Stimulated activated CD4-positive, alpha-beta T cell treated with anti-CD3 and anti-CD28 coated beads, Interleukin-15, amount 100 ng/mL, for 24 hours (primary cell): Measurements from ENCODE around the gene NAA11.
"Not testable (repeated sequence)": the region's sequence is repeated elsewhere in the genome, so short reads cannot be mapped to it uniquely, and the experiment has no call there.

Experiments used
- DNase-seq: peaks from one replicate; pipeline ENCODE4 v3.0.0-alpha.2; 2020

Gene NAA11

DNA sequence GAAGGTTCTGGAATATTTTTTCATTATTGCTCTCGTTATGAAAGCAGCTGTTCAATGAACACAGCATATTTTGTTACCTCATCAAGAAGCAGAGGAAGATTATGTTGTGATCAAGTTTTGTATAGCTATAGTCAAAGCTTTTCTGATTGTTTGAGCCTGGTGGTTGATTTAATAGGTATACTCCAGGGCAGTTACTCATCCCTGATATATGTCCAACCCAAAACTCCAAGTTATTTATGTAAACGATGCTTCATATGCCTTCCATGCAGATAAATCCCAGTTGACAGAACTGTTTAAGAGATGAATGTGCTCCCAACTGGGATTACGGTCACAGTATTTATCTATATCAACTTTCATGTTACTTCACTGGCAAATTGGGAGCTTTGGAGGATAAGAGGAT lies 19.1 kb downstream of the NAA11 start:
- DNase-seq, result no peak

DNA sequence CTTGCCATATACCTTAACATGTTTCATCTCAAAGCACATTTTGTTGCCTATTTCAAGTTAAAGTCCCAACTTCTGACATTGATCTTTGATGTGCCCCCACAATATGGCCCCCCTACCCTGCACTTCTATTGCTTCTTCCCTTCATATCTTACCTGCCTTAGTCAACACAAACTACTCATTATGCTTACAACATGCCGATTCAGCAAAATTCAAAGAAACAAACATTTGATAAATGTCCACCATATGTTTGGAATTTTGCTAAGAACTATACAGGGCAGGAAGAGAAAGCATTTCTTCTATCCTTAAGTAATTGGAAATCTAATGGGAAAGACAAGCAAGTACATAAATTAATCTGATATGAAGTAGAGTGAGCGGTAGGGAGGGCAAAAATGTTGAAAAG lies 25.6 kb downstream of the NAA11 start:
- DNase-seq, result no peak

- no peak for DNase-seq
These were observed 27.4 kb downstream of the NAA11 start for GRCh38 chr4:79298484-79298883.

DNA sequence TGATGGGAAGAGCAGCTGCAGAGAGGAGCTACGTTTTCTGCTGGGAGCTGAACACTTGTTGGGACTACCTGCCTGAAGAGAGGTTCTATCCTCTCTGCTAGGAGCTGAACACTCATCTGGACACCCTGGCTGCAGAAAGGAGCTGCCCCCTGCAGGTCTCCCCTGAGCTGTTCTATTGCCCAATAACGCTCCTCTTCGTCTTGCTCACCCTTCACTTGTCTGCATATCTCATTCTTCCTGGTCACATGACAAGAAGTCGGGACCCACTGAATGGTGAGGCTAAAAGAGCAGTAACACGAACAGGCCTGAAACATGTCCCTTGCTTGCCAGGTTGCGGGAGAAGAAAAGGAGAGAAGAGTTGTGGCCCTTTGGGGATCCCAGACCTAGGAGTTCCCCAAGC lies 27.8 kb downstream of the NAA11 start:
- no peak for DNase-seq

GRCh38 chr4:79297479-79297878 lies 28.4 kb downstream of the NAA11 start:
- DNase-seq, result no peak

DNA sequence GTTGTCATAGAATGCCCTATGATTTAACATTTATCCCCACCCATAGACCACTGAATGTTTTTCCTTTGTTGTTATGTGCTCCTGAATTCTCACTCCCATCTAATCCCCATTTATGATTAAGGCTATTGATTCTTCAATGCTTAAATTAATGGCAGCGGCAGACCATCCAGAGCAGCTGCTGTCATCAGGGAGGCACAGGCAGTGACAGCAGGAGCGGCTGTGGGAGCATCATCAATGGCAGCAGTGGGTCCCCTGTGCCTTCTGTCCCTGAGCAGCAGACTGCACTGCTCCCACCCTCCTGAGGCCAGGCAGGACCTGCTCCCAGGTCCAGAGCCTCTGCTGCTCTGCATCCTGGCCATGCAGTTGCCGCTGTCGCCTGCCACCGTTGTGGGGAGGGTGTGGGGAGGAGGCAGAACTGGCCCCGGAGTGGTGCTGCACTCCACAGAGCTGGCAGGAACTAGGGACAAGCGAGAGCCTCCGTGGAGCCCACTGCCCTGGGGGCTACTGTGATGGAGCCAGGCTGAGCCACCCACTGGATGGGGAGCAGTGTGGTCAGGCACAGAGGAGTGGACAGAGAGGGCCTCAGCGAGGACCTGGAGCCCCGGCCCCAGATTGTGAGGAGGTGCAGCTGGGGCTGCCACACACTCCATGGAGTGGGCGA lies 29.0 kb downstream of the NAA11 start:
- no peak for DNase-seq

DNA sequence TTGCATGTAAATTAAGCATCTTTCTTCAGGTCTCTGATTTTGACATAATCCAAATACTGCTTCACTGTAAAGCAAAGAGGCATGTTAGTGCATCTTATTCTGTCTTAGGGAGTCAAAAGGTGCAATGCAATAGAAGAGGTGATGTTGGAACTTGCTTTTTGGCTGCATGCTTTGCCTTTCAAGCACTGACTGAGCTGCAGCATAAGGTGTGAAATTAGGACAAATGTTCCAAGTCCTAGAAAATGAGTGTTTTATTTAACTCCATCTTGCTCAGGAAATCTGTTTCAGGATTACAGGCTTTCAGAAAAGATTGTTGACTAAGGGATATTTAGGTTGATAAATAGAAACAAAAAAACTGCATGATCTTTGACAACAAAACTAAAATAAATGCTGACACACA lies 30.8 kb downstream of the NAA11 start:
- DNase-seq, result no peak

DNA sequence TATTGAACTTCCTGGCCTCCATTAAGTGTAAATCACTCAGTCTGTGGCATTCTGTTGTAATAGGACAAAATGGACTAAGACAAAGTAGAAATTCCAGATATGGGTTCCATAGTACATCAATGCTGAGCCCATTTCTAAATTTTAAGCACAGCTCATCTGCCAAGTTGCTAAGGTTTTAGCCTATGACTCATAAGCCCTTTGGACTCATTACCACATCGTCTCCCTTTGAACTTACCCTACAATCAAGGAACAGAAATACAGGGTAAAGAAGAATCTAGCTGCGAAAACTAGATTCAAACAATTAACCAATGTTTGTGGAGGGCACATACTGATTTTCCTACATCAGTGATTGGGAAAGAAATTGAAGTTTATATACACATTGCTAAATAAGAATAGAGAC lies 31.8 kb downstream of the NAA11 start:
- no peak for DNase-seq

DNA sequence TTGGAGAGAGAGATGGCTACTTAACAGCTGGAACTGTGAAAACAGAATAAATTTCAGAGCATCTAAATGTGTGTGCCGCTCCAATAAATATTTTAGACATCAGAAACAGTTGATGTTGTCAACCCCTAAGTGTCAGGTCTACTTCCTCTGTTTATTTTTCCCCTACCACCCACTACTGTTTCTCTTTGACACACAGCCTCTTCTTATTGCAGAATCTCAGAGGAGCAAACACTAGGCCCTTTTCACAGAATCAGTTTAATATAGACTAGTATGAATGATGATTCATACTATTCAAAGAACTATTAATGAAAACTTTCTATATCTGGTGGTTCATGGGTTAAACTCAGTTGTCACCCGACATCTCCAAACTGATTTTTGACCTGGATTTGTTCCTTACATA lies 33.9 kb downstream of the NAA11 start:
- no peak for DNase-seq

DNA sequence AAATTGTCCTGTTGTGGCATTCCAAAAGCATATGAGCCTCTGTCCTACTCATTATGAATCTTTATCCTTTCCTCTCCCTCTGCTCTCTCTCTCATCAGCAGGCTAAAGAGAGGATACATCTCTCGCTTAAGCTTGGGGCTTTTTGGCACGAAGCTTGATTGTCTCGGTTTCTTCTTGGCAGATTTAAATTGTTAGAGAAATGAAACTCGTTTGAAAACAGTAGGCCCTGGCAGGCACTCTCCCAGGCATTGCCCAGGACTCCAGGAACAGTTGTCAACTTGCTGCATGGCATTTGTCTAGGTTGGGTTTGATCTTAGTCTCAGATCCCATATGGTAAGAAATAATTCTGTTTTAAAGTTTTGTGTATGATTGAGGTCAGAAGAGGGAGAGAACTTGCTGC lies 35.5 kb downstream of the NAA11 start:
- no peak for DNase-seq

DNA sequence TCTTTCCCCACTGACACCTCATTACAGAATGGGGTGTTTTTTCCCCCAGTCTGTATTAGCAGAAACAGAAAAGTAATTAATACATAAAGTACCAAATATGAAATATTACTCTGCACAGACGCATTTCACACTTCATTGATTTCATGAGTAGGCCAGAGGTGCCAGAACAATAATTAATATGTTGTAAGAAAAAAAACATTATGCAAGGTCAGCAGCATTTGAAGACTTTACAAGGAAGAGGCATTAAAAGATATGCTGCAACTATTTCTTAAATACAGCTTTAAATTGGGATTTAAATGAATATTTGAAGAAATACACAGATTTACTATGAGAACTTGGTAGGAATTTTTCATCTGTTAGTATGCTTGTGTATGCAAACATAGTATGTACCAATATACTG lies 37.7 kb downstream of the NAA11 start:
- DNase-seq, result no peak

DNA sequence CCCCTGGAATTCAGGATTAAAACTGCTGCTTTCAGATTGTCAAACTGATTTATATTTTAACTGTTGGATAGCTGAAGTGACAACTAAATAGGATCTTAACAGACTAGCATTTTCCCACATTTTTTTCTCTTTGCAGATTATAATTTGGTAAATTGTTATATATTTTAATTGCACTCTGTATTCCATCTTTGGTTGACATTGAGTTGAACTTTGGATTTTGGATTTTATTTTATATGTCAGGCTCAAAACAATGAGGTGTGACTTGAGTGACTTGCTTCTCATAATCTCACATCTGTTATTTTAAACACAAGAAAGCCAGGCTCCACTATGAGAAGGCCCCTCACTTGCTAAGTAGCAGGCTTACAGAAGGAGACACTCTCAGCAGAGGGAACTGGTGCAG lies 38.1 kb downstream of the NAA11 start:
- DNase-seq, result no peak

DNA sequence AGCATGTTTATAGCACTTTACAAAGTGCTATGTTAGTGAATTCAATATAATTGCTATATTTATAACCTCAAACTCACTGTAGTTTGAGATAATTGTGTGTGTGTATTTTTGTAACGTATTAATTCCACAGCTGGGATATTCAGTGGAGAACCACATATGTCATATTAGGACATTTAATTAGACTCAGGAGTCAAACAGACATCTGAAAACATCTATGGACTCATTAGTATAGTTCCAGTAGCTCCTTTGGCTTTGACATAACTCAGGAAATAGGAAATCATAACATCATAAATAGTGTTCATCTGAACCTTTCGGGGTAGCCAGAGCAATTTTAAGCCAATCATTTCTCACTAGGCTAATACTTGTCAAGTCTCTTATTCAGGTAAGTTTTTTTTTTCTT lies 38.8 kb downstream of the NAA11 start:
- DNase-seq, result no peak

DNA sequence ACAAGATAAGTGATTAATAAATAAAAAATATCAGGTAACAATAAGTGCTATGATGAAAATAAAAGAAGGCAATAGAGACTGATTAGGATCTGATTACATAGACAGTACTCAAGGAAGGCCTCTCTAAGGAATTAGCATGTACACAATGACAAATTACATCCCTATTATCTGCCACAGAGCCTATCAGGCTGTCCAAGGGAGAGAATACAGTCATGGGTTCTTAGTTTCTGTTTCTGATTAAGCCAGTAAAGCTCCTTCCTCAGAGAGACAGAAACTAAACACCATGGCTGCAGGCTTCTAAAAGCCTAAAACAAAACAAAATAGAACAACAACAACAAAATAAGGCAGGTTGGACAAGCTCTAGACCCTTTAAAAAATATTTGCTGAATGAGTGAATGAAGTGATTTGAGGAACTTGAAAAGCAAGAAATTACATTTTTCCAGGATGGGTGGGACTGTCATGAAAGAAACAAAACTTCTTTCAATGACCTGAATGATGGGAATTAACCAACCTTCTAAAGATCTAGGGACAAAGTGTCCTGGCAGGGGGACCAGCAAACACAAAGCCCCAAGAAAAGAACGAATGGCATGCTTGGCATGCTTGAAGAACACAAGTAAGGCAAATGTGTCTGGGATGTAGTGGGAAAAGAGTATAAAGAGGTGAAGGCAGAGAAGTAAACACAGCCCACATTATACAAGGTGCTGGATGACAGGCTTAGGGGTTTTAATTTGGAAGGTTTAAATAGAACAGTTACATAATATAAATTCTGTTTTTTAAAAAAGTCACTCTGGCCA lies 44.1 kb downstream of the NAA11 start:
- no peak for DNase-seq

DNA sequence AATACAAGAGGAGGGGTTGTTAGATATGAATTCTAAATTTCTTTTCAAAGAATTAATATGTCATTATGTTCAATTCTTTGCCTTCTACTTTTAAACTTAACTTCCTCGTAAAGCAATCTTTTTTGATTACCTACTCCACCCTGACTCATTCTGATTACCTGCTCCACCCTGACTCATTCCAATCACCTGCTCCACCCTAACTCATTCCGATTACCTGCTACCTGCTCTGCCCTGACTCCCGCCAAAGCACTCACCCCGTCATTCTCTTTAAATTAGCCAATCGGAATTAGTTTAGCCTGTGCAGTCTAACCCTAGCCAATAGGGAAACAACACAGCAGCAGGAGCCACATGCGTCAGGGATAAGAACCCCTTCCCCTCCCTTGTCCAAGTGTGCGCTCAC lies 48.4 kb downstream of the NAA11 start:
- DNase-seq, result not testable (repeated sequence)

- no peak for DNase-seq
These were observed 51.9 kb downstream of the NAA11 start for GRCh38 chr4:79273915-79274314.

DNA sequence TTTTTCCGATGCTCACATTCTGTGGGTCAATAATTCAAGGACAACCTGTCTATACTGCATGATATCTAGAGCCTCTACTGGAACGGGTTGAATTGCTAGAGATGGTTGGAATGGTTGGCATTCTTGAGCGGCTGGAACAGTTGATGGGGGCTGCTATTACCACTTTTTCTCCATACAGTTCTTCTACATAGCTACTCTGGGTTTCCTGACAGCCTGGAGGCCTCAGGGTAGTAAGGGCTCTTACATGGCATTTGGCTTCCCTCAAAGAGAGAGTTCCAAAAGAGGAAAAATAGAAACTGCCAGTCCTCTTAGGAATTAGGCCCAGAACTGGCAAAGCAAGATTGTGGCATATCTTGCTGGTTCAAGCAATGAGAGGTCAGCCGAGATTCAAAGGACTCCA lies 53.1 kb downstream of the NAA11 start:
- no peak for DNase-seq

DNA sequence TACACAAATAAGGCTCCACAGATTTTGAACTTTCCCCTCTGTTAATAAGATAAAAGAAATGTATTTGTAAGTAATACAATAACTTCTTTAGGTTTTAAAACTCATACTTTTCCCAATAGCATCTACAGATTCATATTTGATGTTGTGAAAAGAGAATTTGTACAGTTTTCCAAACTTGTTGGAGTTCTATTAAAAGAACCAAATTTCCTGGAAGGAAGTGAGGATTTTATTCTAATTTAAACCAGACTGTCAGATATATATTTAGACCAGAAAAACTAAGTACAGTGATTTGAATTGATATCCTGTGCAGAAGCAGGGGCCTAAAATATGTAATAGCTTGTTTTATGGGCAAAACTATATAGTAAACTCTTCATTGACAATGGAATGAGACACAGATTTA lies 53.7 kb downstream of the NAA11 start:
- DNase-seq, result no peak

DNA sequence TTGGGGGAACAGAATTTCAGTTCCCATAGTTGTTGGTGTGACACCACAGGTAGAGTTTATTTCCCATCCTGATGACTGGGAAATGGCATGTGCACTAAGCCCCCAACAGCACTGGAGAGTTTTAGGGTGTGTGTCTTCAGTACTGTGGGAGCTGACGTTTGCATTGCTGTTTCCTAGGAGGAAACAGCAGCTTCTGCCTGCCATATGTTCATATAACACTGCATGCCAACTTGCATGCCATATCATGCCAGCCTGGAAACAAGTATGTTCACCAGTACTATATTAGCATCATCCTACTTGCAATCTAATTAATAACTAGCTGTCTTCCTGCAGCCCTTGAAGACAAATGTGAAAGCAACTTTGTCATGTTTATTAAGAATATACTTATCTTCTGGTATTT lies 58.2 kb downstream of the NAA11 start:
- DNase-seq, result no peak
